ENCODE results near the gene ATP6V0E1.
"Not testable (repeated sequence)": the region's sequence is repeated elsewhere in the genome, so short reads cannot be mapped to it uniquely, and the experiment has no call there.

ATP6V0E1 gene

GRCh38 chr5:173041881-173042762 is 58.6 kb downstream of the ATP6V0E1 start:
- peak; percentile 54 for DNase-seq

- DNase-seq, result no peak
Observed at GRCh38 chr5:173042763-173043107, 59.2 kb downstream of the ATP6V0E1 start.

- no peak for DNase-seq
Observed at GRCh38 chr5:173045474-173045873, 61.9 kb downstream of the ATP6V0E1 start.

GRCh38 chr5:173047096-173047837 is 63.7 kb downstream of the ATP6V0E1 start:
- DNase-seq, result not testable (repeated sequence)

GRCh38 chr5:173047838-173048105 is 64.2 kb downstream of the ATP6V0E1 start:
- no peak for DNase-seq

- DNase-seq, result no peak
Observed at GRCh38 chr5:173050791-173051190, 67.2 kb downstream of the ATP6V0E1 start.

GRCh38 chr5:173051746-173052145 is 68.2 kb downstream of the ATP6V0E1 start:
- DNase-seq, result no peak

- no peak for DNase-seq
Observed at GRCh38 chr5:173053041-173053440, 69.5 kb downstream of the ATP6V0E1 start.

GRCh38 chr5:173055042-173055721 is 71.6 kb downstream of the ATP6V0E1 start:
- DNase-seq, result no peak

- DNase-seq, result no peak
Observed at GRCh38 chr5:173055722-173055982, 72.1 kb downstream of the ATP6V0E1 start.

- DNase-seq, result peak; percentile 99
Observed at GRCh38 chr5:173055983-173056782, 72.6 kb downstream of the ATP6V0E1 start, which contains the start of gene CREBRF. Gene CREBRF (plus strand): TSS chr5:173056352. CDS start chr5:173080776, 24,424 bp downstream.

- no peak for DNase-seq
Observed at GRCh38 chr5:173056783-173057061, 73.2 kb downstream of the ATP6V0E1 start.

GRCh38 chr5:173057062-173057924 is 73.7 kb downstream of the ATP6V0E1 start:
- peak; percentile 99 for DNase-seq

- no peak for DNase-seq
Observed at GRCh38 chr5:173062141-173062540, 78.6 kb downstream of the ATP6V0E1 start.

- peak; percentile 21 for DNase-seq
Observed at GRCh38 chr5:173065155-173065554, 81.6 kb downstream of the ATP6V0E1 start.

- peak; percentile 78 for DNase-seq
Observed at GRCh38 chr5:173069671-173070070, 86.1 kb downstream of the ATP6V0E1 start.

GRCh38 chr5:173075137-173075843 is 91.7 kb downstream of the ATP6V0E1 start:
- DNase-seq, result no peak

GRCh38 chr5:173075970-173076369 is 92.4 kb downstream of the ATP6V0E1 start:
- DNase-seq, result no peak

GRCh38 chr5:173076471-173076870 is 92.9 kb downstream of the ATP6V0E1 start:
- DNase-seq, result not testable (repeated sequence)

- DNase-seq, result no peak
Observed at GRCh38 chr5:173078878-173079277, 95.3 kb downstream of the ATP6V0E1 start.
